GM19238 (cell line): ENCODE data around the gene AHNAK2.

ENCODE experiments used
- DNase-seq: peaks from one replicate; pipeline ENCODE4 v3.0.0; 2011; ENCODE audit warnings: low spot score; ENCODE audit not compliant: insufficient read length

AHNAK2 gene

DNA sequence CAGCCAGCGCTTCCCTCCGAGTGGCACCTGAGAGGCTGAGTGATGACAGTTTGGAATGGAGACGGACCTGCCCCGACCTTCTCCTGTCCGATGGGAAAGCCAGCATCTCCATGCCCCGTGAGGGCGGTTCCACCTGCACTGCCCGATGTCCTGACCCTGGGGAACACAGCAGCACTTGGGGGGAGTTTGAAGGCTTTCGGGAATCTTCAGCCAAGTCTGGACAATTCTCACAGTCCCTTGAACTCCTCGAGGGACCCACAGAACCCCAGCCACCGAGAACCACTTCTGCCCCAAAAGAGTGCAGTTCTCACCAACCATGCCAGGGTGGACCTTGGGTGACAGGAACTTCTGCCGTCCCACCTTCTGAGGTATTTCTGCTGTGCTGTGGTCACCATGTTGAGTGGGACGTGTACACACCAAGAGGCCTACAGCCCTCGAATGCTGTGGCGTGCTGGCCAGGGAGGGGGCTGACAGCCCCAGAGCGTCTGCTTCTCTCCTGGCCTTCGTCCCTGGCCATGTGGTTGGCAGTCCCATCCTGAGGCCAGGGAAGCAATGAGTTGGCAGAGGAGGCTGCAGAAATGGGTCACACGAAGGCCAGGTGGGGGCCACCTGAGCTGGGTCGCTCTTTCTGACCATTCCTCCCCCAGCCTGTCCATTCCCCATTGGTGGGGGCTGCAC lies 8.5 kb upstream of the AHNAK2 start:
- no peak for DNase-seq

DNA sequence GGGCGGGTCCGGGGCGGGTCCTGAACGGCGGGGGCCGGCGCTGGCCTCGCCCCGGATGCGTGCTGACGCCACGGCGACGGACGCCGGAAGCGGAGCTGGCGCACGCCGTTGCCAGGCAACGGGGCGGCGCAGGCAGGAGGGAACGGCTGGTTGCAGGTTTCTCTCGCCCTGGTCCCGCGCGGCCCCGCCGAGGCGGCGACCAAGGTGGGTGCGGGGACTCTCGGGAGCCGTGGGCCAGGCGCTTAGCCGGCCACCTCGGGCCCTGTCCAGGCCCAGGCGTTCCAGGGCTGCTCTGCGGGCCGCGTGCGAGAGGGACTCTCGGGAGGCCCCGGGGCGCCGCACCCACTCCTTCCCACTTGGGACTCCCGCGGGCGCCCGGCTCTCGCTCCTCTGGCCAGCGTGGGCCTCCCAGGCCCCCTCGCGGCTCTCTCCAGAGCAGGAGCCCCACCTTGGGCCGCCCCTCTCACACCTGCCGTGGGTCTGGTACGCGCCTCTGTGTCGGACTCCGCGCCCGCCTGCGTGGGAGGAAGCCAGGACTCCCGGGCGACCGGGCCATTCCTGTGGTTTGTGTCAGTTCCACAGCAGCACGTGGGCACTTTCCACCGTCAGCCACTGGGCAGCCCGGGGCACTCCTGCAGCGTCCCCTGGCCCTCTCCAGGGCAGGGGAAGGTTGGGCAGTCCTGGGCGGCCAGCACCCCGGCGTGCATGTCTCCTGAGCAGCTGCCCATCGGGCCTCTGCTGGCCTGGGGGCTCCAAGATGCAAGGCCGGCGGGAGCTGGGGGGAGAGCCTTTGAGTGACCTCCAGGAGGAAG lies 7.7 kb upstream of the AHNAK2 start, which contains the start of gene CLBA1:
Gene CLBA1 (plus strand): TSS at position 114 of the 812 bp plus-strand sequence. CDS start 644 bp downstream, at position 758.
- peak; percentile 99 for DNase-seq

DNA sequence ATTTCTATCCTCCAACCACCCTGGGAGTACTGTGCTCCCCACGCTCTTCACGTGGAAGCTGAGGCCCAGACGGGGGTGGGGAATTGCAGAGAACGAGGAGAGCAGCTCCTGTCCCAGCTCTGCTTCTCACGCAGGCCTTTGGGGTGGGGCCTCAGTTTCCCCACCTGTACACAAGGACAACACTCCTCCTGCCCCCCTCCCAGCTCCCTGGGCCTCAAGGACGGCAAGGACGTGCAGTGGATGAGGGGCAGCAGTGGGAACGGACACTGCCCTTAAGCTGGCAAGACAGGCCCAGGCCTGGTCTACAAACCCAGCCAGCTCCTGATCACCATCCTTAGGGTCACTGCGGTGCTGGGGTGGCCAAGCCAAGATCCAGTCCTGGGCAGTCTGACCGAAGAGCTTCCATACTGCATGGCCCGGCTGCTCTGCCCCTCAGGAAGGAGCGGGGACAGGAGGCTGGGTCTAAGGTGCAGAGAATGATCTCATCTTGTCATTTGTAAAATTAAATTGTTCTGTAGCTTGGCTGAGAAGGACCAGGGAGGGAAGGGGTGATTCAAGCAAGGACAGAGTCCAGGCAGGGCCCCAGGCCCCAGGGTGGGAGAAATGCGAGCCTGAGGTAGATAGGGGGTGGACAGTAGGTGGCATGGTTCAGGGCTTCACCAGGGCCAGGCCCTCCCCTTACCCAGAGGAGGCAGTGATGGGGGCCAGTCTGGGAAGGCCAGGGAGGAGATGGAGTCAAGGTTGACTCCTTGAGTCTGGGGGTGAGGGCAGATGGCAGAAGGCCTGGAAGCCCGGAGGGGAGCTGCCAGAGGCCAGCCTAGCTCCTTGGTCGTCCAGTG lies 6.1 kb upstream of the AHNAK2 start:
- no peak for DNase-seq

DNA sequence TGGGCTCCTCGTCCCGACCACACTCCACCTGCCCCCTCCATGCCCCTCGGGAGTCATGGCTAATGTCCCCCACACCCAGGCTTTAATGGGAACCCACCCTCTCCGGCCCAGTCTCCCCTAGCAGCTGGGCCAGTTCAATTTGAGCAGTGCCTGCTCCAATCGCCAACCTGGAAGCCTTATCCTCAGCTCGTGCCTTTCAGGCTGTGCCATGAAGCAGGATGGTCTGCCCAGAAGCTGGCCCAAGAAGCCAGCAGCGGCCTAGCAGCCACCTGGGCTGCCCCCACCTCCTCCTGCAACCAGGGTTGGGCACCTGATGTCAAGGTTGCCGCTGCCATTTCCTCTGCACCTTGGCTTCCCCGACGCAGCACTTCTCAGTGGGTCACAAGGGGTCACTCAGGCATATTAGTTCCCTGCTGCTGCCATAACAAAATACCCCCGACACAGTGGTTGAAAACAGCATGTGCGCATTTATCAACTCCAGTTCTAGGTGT lies 5.1 kb upstream of the AHNAK2 start:
- DNase-seq: no peak

DNA sequence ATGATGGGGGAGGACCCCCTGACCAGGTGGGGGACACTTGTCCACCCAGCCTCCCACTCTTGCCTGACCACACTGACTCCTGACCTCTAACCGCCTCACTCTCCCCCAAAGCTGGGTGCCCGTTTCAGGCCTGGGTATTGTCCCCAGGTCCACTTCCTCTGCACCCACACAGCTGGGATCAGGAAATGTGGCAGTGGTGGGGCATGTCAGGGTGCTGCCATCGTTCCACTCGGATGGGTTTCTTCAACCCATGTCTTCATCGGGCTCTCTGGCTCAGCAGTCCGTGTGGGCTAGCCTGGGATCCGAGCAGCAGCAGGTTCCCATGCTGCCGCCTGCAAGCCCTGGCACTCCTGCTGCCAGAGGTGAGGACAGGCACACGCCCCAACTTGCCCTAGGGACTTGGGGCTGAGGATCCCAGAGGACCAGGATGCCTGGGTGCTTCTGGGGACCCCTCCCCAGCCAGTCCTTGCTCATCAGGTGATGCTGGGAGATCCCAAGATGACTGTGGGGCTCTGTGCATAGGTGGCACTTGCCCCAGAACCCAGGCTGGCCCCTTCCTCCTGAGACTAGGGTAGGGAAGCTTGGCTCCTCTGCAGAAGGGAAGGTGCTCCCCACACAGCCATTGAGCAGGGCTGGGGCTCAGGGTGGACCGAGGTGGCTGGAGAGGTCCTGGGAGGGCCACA lies 4.5 kb upstream of the AHNAK2 start:
- DNase-seq: no peak

DNA sequence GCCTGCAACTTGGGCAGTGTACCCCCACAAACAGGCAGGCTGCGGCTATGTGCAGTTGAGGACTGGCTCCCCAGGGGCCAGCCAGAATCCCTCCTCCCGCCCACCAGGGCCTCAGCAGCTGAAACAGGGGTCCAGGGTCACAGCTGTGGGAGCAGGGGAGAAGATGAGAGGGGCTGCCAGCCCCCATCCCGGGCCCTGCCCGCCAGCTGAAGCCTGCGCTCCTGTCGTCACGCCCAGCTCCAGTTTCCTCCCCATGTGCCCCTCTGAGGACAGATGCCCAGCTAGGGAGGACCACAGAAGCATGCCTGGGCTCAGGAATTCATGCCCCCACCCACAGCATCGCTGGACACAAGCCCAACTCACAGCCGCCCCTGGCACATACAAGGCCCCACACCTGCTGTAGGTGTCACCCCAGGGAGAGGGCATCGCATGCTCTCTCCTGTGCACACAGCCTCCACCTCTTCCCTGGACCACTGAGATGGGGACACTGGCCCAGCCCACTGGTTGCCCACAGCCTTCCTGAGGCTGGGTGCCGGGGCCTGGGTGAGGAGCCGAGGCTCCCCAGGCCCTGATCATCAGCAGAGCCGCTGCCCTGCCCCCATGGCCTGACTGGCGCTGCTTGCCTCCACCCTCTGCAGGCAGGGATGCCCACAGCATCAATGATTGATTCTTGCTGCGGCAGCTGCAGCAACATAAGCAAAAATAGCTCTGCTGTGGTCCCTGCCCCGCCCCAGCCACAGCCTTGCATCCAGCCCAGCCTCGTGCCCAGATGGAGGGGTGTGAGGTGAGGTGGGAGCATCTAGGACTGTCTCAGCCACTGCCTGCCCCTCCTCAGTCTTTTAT lies 3.7 kb upstream of the AHNAK2 start:
- no peak for DNase-seq

DNA sequence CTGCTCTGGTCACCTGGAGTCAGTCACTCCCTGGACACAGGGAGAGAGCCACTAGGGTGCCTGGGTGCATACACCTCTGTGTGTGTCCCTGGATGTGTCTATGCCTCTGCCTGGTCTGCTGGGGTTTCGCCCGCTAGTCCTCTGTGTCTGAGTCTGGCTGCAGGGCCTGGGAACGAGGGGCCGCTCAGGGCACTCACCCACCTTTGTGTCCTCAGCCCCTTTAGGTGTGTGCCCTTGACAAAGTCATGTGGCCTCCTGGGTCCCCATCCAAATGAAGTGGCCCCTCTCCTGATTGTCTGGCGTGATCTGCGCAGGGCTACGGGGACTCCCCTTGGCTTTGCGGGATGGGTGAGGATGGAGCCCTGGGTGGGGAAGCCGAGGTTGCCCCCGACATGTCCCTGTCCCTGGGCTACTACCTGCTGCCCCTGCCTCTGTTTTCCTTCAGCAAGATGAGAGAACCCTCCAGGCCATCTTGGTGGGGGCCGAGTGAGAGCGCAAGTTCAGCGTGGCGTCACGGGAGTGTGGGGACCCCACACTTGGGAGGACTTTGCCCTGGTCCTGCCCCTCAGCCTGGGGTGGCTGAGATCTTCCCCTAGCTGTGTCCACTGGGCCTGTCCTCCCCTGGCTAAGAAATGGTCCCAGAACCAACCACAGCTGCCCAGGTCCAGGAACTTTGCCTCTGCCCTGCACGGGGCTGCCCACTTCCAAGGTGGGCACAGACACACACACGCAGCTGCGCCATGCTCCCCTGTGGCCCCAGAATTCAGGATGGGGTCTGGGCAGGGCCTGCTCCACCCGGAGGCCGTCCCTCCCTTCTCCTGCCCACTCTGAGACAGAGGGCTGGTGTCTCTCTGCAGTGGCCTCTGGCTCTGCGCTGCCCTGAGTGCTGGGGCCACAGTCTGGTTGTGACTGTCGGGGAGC lies 2.7 kb upstream of the AHNAK2 start:
- DNase-seq: no peak

DNA sequence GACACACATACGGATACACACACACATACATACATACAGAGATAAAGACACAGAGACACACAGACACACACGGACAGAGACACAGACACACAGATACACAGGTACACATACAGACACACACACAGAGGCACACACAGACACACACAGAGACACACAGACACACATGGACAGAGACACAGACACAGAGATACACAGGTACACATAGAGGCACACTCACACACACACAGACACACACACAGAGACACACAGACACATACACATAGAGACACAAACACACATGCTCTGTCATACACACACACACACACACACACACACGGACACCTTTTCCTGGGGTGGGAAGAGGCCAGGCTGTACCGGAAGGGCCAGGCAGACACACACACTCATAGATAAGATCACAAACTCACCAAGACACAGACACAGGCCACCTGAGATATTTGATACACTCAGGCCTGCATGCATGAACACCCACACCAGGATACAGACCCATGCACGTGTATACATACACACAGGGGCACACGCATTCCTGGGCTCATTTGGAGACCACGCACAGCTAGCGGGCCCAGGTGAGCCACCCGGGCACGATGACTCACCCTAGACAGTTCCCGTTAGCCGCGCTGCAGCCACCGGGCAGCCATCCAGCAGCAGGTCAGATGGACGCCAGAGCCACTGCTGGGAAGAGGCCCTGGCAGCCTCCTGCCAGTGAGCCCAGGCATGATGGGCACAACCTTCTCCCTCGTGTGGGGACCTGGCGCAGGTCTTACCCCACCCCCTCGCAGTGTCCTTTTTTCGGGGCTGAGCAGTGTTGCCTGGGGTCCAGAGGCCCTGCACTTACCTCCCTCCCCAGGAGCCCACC lies 1.8 kb upstream of the AHNAK2 start:
- no peak for DNase-seq

DNA sequence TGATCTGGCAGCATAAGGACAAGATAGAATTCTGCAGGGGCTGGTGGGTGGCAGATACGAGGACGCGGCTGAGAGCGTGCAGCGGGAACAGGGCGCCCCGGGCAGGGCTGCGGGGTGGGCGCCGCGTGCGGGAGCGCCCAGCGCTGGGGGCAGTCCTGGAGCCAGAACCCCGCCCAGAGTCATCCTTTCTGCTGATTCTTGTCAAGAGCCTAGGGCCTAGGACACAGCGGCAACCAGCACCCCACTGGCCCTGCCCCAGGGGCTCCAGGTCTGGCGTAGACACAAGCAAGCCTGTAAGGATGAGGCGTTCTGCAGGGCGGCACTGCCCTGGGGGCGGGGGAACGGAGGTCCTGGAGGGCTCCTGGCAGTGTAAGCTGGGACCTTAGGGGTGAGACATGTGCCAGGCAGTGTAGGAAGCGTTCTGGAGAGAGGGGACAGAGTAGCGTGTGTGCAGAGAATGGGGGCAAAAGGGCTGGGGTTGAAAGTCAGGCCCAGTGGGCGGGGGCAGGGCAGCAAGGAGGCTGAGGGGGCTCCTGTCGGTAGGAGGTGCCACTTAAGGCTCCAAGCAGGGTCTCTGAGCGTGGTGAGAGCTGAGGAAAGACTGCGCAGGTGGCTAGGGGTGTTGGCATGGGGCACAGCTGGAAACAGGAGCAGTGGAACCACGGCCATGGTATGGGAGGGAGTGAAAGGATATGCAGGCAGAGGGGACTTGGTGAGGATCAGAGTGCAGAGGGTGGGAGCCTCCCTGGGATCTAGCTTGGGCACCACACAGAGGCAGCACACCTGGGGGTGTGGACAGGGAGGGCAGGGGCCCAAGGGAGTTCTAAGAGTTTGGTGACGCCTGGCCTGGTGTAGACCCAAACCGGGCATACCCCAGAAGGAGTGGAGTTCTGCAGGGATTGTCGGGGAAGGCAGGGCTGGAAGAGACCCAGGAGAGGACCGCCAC lies 845 bp upstream of the AHNAK2 start:
- no peak for DNase-seq

DNA sequence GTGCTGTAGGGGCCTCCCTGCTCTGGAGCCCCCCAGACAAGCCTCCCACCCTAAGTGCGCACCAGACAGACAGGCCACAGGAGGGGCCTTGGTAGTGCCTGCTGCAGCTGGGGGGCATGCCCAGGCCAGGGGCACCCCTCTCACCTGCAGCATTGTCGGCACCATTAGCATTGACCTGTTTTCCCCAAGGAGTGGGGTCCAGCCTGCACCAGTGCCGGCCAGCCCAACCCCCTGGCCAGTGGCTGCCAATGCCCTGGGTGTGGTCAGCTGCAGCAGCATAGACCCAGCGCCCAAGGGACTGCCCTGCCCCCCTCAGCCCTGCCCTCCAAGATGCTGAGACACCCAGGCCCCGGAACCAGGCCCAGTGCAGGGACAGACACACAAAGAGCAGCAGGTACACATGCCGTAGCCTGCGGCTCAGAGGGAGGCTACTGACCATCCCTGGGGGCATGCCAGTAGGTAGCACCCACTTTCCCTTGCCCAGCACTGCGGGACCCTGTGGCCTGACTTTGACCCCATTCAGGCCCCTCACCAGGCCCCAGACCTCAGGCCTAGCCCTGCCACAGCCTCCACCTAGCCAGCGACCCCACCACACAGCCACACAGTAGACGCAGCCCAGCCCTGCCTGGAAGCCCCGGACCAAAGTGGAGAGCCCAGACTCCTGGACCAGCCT lies 1.0 kb downstream of the AHNAK2 start:
- no peak for DNase-seq

DNA sequence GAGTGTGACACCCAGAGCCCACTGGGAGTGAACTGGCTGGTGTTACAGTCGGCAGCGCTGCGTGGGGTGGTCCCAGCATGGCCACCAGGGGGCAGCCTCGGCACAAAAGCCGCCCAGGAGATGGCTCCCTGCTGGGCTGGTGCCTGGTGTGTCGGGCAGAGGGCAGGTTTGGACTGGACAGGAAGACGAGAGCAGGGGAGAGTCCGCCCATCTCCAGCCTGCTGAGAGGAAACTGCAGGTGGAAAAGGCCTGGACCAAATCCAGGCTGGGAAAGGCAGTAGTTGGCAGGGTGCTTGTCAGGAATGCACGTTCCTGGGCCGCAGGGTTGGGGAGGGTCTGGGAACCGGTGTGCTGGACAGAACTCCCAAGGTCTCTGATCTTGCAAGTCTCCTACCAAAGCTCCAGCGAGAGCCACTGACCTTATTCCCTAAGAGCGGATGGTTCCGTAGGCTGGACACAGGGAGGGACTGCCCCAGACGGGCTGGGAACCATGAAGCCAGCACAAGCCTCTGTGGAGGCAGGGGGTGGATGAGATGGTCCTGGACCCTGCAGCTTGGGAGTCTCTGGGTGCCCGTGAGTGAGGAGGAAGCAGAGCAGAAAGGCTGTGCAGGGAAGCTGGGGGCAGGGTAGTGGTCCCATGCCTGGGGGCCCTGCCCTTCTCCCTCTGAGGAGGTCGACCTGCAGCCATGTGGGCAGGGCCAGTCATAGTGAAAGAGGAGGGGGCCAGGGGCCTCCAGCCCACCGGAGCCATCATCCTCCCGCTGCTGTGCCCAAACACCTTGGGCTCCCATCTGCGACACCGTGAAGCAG lies 1.8 kb downstream of the AHNAK2 start:
- peak; percentile 77 for DNase-seq

DNA sequence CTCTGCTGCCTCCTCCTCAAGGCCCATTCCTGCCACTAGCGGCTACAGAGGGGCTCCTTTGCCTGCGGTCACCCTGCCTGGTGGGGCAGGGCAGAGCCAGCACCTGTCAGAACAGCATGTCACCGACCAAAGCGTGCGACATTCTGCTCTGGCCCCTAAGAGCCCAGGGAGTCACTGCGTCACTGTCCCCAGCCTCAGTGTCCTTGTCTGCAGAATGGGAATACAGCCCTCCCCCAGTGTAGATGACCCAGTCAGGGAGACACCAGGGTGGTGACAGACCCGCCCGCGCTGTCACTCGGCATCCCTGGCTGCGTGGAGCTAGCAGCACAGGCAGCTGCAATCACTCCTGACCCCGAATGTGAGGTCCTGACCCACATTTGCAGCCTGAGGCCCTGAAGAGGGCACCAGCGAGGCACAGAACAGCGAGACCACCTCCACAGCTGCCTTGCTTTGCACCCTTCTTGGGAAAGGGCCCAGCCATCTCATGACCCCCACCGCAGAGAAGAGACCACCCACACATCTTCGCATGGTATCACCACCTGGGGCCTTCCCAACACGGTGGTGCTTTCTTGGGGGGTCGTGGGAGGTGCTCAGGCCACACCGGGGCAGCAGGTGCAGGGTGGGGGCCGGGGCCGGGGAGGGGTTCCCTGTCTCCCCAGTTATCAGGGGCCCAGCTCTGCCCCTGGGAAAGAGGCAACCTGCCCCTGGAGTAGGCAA lies 2.5 kb downstream of the AHNAK2 start:
- DNase-seq: no peak

DNA sequence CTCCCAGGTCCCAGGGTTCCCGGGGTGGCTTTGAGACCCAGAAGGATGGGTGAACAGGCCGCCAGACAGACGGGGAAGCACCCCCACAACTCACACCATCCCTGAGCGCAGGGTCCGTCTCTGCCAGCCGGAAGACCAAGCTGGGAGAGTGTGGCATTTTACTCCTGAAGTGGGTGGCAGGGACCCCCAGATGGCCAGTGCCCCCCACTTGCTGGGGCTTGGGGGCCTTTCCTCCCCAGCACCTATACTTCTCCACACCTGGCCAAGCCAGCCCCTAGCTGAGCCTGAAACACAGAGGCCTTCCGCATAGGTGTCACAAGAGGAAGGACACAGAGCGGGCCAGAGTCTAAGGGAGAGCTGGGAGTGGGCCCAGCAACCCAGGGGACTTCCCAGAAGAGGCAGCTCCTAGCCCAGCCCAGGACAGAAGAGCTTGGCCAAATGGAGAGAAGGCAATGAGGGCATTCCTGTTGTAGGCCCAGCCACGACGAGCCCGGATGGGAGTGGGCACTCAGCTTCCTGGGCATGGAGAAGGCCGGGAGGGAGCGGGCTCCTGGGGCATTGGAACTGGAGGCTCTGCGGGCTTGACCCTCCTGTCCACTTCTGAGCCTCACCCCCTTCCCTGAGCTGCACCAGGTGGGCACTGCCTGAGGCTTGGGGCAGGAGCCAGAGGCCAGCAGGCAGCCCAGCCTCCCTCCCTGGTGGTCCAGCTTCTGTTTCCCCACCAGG lies 3.3 kb downstream of the AHNAK2 start:
- DNase-seq: no peak

DNA sequence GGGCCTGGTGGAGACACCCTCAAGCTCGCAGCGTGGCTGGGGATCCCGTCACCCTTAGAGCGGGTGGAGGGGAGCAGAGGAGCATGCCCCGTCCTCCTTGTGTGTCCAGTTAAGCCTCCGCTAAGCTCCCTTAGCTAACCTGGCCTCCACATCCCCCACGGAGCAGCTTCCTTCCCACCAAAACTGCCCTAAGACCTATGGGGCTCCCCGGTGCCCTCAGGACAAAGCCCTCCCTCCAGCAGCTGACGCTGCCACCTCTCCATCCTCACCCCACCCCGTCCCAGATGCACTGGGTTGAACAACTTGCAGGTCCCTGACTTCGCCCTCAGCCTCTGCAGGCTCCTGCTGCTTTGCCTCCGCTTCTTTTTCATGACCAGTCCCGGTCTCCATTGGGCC lies 4.0 kb downstream of the AHNAK2 start:
- DNase-seq: no peak
